Stimulated activated CD4-positive, alpha-beta T cell treated with anti-CD3 and anti-CD28 coated beads, Interleukin-12 subunit alpha, Interleukin-12 subunit beta, amount 100 ng/mL, for 48 hours (primary cell): ENCODE measurements around the gene RITA1.
"Not testable (repeated sequence)": the region's sequence is repeated elsewhere in the genome, so short reads cannot be mapped to it uniquely, and the experiment has no call there.

Experiments used
- DNase-seq, 3 donors: peaks; one replicate each; pipeline ENCODE4 v3.0.0-alpha.2; 2020; ENCODE audit warnings: low read depth in 2 of 3, low spot score in 1 of 3

RITA1 gene

GRCh38 chr12:113185180-113186032 lies at the start of gene RITA1, which contains the start of gene DDX54:
Gene RITA1 (plus strand): TSS chr12:113185721. CDS start chr12:113186747, 1,026 bp downstream.
Gene DDX54 (minus strand): TSS chr12:113185478. CDS start chr12:113185451, 27 bp downstream.
- DNase-seq = peak; percentile 59 to 82 (median 77)

- peak; percentile 41 to 64 (median 62) for DNase-seq
Measured at GRCh38 chr12:113136128-113136989, 49.2 kb upstream of the RITA1 start.

- no peak for DNase-seq
Measured at GRCh38 chr12:113136990-113137511, 48.5 kb upstream of the RITA1 start.

DNA sequence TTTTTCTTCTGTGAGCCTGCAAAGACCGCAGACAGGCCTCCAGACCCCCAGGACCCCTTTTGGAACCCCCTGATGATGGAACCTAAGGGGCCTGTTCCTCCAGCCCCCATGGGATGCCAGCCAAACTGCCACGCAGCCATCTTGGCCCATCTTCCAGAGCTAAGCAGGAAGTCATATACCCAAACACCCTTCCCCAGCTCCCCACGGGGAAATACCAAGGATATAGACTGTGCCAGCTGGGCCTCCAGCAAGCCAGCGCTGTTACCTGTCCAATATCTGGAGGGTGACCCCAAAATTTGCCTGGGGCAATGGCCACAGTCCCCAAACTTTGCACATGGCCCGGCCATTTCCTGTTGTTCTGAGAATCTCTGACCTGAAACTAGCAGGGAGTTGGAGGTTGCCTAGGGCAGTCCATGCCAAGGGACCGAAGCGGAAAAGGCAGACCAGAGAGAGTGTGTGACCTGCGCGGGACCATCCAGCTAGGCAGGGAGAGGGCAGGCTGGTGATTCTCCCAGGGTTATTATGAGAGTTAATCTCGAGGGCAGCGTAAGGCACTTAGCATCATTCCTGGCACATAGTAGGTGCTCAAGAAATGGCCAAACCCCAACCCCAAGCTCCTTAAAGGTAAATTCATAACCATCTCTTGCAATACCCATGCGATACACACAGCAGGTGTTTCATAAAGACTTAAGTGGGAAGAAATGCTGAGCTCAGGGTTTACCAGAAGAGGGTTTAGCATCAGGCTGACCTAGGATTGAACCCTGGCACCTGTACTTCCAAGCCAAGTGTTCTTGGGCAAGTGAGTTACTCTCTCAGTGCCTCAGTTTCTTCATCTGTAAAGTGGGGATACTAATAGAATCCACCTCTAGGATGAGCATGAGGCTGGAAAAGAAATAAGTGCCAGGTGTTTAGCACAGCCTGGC lies 47.4 kb upstream of the RITA1 start:
- DNase-seq = no peak

- DNase-seq = no peak
Measured at GRCh38 chr12:113138826-113139225, 46.7 kb upstream of the RITA1 start.

- no peak for DNase-seq
Measured at GRCh38 chr12:113140706-113141105, 44.8 kb upstream of the RITA1 start.

DNA sequence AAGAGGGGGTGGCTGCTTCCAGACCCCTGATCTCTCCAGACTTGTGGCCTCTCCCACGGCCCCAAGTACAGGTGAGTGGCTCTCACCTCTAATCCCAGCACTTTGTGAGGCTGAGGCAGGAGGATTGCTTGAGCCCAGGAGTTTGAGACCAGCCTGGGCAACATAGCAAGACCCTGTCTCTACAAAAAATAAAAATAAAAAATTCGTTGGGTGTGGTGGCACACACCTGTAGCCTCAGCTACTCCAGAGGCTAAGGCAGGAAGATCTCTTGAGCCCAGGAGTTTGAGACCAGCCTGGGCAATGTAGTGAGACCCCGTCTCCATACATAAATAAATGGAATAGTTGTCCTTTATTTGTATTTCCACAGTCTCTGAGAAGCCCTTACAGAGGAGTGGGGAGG lies 43.8 kb upstream of the RITA1 start:
- DNase-seq = not testable (repeated sequence)

DNA sequence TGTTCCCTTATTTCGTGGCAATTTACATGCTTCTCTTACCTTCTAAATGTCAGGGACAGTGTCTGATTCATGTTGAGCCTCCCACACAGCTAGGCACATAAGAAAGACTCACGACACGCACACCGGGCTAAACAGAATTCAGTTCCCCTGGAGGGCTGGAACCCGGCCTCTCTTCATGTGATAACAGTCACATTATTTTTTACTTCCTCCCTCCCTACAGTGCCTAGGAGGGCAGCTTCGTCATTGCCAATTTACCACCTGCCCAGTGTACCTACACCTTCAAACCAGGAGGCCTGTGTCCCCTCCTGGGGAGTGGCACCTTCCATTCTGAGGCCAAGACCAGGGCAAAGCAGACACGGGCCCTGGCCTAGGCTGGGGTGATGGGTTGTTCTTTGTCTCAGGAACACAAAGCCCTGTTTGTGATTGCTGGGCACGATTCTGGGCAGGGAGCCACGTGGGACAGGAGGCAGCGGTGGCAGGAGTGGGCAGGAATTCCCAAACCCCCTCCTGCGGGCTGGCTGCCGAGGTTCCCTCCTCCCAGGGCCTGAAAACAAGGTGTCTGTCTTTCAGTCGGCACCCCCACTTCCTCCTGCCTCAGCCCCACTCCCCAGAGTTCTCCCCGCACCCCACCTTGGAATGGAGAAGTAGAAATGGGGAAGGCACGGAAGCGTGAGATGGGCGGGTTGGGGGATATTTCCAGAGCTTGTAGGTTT lies 43.2 kb upstream of the RITA1 start:
- no peak for DNase-seq

- no peak for DNase-seq
Measured at GRCh38 chr12:113142886-113143332, 42.6 kb upstream of the RITA1 start.

DNA sequence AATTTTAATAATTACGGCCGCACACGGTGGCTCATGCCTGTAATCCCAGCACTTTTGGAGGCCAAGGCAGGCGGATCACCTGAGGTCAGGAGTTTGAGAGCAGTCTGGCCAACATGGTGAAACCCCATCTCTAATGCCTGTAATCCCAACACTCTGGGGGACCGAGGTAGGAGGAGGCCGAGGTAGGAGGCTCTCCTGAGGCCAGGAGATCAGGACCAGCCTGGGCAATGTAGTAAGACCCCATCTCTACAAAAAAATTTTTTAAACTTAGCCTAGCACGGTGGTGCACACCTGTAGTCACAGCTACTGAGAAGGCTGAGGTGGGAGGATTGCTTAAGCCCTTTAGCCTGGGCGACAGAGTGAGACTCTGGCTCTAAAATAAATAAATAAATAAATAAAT lies 41.6 kb upstream of the RITA1 start:
- DNase-seq = no peak

DNA sequence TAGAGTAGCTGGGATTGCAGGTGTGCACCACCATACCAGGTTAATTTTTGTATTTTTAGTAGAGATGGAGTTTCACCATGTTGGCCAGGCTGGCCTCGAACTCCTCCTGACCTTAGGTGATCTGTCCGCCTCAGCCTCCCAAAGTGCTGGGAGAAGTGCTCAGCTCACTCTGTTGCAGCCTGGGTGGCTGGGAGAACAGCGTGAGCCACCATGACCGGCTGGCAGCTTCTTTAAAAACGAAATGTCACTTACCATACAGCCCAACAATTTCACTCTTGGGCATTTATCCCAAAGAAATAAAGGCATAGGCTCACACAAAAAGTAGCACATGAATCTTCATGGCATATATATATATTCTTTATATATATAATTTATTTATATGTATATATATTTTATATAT lies 40.7 kb upstream of the RITA1 start:
- DNase-seq = no peak

DNA sequence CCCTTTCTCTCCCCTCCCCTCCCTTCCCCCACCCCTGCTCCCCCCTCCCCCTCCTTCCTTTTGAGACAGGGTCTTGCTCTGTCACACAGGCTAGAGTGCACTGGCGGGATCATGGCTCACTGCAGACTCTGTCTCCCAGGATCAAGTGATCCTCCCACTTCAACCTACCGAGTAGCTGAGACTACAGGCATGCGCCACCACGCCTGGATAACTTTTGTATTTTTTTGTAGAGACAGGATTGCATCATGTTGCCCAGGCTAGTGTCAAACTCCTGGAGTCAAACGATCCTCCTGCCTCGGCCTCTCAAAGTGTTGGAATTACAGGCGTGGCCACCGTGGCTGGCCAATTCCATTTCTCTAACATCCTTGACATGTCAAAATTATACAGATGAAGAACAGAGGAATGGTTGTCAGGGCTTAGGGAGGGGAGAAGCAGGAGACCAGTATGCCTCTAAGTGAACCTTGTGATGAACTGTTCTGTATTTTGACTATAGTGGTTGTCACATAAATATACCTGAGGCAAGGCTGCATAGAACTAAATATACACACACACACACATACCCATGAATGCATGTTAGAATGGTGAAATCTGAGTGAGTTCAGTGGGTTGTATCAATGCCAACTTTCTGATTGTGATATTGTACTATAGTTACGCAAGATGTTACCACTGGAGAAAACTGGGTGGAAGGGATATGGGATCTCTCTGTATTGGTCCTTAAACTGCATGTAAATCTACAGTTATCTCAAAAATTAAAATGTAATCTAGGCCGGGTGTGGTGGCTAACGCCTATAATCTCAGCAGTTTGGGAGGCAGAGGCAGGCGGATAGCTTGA lies 39.6 kb upstream of the RITA1 start:
- no peak for DNase-seq

DNA sequence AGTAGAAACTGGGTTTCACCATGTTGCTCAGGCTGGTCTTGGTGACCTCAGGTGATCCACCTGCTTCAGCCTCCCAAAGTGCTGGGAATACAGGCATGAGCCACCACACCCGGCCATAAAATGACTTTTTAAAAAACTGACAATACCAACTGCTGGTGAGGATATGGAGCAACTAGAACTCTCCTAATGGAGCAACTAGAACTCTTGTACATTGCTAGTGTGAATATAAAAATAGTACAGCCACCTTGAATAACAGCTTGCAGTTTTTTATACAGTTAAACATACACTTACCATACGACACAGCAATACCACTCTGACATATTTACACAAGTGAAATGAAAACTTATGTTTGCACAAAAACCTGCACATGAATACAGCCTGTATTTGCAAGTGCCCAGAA lies 38.5 kb upstream of the RITA1 start:
- no peak for DNase-seq

DNA sequence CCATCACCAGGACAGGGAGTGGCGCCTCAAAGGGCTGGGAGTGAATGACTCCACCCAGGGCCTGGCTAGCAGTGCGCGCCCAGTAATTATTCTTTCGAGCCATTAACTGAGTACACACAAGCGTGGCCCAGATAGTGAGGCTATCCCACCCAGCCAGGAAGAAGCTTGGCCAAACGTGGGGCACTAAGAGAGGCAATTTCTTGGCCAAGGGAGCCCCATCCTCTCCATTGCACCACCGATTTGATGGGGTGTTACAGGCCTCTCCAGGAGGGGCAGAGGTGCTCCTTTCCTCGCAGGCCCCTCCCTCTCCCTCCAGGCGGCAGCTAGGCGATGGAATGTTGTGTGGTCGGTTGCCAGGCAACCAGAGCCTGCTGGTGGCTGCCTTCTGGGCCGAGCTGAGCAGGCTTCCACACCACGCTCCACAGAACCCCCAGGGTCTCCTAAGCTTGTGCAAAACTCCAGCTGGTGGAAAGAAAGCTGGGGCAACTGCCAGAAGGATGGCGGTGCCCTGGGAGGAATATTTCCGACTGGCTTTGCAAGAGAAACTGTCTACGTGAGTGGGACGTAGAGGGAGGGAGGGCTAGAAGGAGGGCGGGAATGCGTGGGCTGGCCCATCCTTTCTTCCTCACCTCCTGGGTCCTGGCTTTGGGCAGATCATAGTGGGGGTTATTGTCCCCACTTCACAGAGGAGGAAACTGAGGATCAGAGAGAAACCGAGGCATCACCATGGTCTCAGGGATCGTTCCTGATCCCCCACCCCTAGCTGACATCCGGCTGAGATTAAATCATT lies 36.0 kb upstream of the RITA1 start, which contains the start of gene CFAP73:
CFAP73 (plus strand) TSS at position 364 of the 790 bp plus-strand sequence; CDS start at position 498, 134 bp downstream.
- no peak for DNase-seq

- DNase-seq = no peak
Measured at GRCh38 chr12:113151655-113152054, 33.9 kb upstream of the RITA1 start.

- no peak for DNase-seq
Measured at GRCh38 chr12:113152196-113152834, 33.2 kb upstream of the RITA1 start.
